Measurements from ENCODE around the gene COL6A6. TPM values are rescaled to one million over a fixed set of nuclear protein-coding genes. Genes with fewer than 3 reads are reported as not detected.
"Not testable (repeated sequence)": the region's sequence is repeated elsewhere in the genome, so short reads cannot be mapped to it uniquely, and the experiment has no call there.

COL6A6 gene
- total RNA-seq, 1 donor from 2014 or later: 1.6 TPM

DNA sequence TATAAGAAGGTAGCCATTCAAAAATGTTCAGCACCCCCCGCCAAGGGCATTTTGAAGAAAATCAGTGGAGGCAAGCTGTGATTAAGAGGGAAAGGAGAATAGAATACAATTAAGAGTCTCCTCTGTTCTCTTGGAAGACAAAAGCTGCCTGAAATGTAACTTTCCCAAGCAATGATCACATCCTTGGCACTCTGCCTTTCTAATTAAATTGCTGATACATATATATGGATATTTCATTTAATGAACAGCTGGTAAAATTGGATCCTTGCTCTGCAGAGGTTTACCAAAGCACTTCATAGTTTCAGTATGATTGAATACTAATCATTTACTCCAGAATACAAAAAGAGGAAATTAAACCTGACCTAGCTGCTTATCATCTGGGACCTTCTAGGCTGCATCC, 10.4 kb downstream of the COL6A6 start:
- intact Hi-C loops (cut with micrococcal nuclease): no loop called here
- ATAC-seq (no peak), DNase-seq (no peak)

DNA sequence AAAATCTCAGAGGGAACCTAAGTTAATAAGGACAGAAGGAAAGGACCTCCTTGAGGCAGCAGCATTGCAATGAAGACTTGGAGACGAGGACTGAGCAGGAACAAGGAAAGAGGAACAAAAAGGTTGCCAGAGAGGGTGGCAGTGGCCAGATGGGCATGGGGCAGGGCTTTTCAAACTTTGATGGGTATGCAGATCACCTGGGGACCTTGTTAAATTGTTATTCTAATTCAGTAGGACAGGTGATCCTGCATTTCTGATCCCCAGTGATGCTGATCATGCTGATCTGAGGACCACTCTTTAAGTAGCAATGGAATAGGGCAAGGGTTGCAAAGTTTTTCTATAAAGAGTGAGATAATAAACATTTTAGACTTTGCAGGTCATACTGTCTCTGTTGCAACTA, 11.1 kb downstream of the COL6A6 start:
- DNase-seq: no peak
- intact Hi-C loops (cut with micrococcal nuclease): no loop called here
- no peak for ATAC-seq

GRCh38 chr3:130529486-130530215, 12.7 kb downstream of the COL6A6 start:
- intact Hi-C loops (cut with micrococcal nuclease): no loop called here
- no peak for ATAC-seq
- DNase-seq: no peak

GRCh38 chr3:130533247-130533646, 16.3 kb downstream of the COL6A6 start:
- ATAC-seq (no peak), DNase-seq (no peak)
- intact Hi-C loops (cut with micrococcal nuclease): no loop called here

- ATAC-seq: peak; percentile 64
- intact Hi-C loops (cut with micrococcal nuclease): no loop called here
- no peak for DNase-seq
Measured at GRCh38 chr3:130537673-130538304, 20.8 kb downstream of the COL6A6 start.

DNA sequence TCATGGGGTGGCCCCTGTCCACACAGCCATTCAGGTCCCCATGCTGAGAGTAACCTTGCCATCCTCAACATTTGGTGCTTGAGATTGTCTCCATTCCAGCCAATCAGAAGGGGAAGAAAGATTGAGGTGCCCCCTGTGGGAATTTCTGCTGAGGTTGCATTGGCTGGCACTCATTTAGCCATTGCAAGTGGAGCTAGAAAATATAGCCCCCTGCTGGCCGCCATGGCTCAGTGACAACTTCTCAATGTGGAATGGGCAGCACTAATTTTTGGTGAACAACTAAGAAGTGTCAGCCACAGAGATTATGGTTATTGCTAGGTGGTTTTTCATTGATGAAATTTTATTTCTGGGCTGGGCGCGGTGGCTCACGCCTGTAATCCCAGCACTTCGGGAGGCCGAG, 22.0 kb downstream of the COL6A6 start:
- no peak for ATAC-seq
- peak; percentile 34 for DNase-seq
- intact Hi-C loops (cut with micrococcal nuclease): no loop called here

GRCh38 chr3:130543322-130543721, 26.3 kb downstream of the COL6A6 start:
- no peak for ATAC-seq
- intact Hi-C loops (cut with micrococcal nuclease): no loop called here
- no peak for DNase-seq

GRCh38 chr3:130546920-130547679, 30.1 kb downstream of the COL6A6 start:
- intact Hi-C loops (cut with micrococcal nuclease): no loop called here
- DNase-seq (no peak), ATAC-seq (no peak)

GRCh38 chr3:130547680-130548065, 30.7 kb downstream of the COL6A6 start:
- ATAC-seq; intact Hi-C loops (cut with micrococcal nuclease): not testable (repeated sequence)

GRCh38 chr3:130548356-130548755, 31.4 kb downstream of the COL6A6 start:
- no peak for DNase-seq
- no peak for ATAC-seq
- intact Hi-C loops (cut with micrococcal nuclease): no loop called here

More at GRCh38 chr3:130547680-130548065, 30.7 kb downstream of the COL6A6 start:
- not testable (repeated sequence) for DNase-seq

DNA sequence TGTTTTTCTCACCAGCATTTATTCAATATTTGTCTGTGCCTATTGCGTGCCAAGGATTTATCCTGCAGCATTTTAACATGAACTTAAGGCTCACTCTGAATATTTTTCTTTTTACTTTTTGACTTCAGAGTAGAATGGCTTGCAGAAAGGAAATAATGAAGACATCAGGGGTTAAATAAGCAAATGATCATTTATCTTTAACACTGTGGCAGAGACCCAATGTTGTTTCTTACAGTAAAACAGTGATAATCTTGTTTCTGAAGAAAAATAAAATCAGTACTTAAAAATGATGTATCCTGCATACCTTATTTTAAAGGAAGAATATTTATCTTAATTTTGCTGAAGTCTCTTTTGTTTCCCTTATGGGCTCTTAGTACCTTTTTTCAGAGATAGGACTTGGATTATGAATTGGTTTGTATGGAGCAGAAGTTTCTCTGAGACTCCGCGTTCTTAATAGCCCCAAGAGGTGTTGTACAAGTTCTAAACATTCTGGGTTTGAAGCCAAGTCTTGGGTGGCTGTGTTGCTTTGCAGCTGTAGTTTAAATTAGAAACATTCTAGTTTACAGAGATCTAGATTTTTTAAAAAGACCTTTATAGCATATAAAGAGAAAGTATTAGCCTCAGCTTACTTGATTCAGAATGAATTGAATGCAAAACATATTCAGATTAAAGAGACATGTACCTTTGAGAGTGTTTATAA, 40.5 kb downstream of the COL6A6 start:
- ATAC-seq (no peak), DNase-seq (no peak)
- intact Hi-C loops (cut with micrococcal nuclease): no loop called here

GRCh38 chr3:130558366-130558765, 41.4 kb downstream of the COL6A6 start:
- DNase-seq (no peak), ATAC-seq (no peak)
- intact Hi-C loops (cut with micrococcal nuclease): no loop called here

DNA sequence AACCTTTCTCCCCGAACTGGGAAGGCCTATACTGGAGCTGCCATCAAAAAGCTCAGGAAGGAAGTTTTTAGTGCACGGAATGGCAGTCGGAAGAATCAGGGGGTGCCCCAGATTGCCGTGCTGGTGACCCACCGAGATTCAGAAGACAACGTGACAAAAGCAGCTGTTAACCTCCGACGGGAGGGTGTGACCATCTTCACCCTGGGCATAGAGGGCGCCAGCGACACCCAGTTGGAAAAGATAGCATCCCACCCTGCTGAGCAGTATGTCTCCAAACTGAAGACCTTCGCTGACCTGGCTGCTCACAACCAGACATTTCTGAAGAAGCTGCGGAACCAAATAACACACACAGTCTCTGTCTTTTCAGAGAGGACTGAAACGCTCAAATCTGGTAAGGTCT, 48.2 kb downstream of the COL6A6 start:
- intact Hi-C loops (cut with micrococcal nuclease): no loop called here
- DNase-seq (no peak), ATAC-seq (no peak)

Other genes starting within 250 kb of the COL6A6 start
- gene COL6A5, start 171.5 kb upstream of the COL6A6 start, total RNA-seq: not detected
- 13.9 TPM for gene PIK3R4, start 229.7 kb downstream of the COL6A6 start, total RNA-seq

Measured in left ventricle myocardium superior (tissue), 1 donor.